Measurements from ENCODE around the gene SULT1E1.

SULT1E1 gene

DNA sequence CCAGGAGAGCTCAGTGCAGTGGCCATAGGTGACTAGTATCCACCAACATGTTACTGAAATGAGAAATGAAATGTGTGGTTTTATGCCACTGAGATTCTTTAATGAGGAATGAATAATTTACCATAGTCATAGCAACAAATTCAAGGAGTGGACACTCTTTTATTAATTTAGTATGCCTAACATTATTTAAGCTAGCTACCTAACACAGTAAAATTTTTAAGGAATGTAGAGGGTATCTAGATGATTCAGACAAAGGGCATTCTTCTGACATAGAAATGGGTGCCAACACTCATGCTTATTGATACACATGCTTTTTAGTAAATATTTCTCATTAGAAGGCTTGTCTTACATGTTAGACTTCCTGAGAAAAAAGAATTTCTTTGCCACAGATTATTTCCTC, 66.2 kb downstream of the SULT1E1 start:
- DNase-seq (ENCODE audit: low spot score): no peak

Data from iPS-NIHi11 (cell line).